ENCODE measurements around the gene IMPG1. TPM values are rescaled to one million over a fixed set of nuclear protein-coding genes. Genes with fewer than 3 reads are reported as not detected.

IMPG1 gene
- total RNA-seq, 1 experiment from 2014 or later: not detected

- Histone ChIP-seq H2BK20ac (ENCODE audit: low read depth, low read length, poor library complexity, severe bottlenecking) (no peak overlapping the region), H2BK120ac (ENCODE audit: low read depth, low read length, poor library complexity, severe bottlenecking) (no peak overlapping the region), H3K4ac (ENCODE audit: low read depth, low read length) (no peak overlapping the region), H2AFZ (ENCODE audit: low read length) (no peak overlapping the region), H2BK12ac (ENCODE audit: insufficient read length, low read depth, low read length) (no peak overlapping the region), H2BK5ac (ENCODE audit: insufficient read length, low read length) (no peak overlapping the region), H3K4me2 (ENCODE audit: insufficient read depth, insufficient read length, low read length) (no peak overlapping the region), H3K23me2 (ENCODE audit: insufficient read length, low read depth, low read length, poor library complexity, severe bottlenecking) (no peaks in the 10 kb centered on the region), H4K20me1 (ENCODE audit: control insufficient read depth, insufficient read depth, insufficient read length) (no peaks in the 10 kb centered on the region), H4K5ac (ENCODE audit: insufficient read length, low read depth, low read length) (no peak overlapping the region), H3K9ac (ENCODE audit: extremely low read depth, insufficient read length, low read length) (no peak overlapping the region), H3K79me2 (ENCODE audit: insufficient read depth, low read length) (no peaks in the 10 kb centered on the region), H3K56ac (ENCODE audit: insufficient read length, low read depth, low read length) (no peak overlapping the region), H4K91ac (ENCODE audit: insufficient read length, low read depth, low read length) (no peak overlapping the region), H2BK15ac (ENCODE audit: low read depth, low read length) (no peak overlapping the region), H3K4me1 (ENCODE audit: insufficient read depth, low read length) (no peaks in the 10 kb centered on the region), H3T11ph (ENCODE audit: low read length) (no peak overlapping the region), H3K27me3 (ENCODE audit: insufficient read depth, low read length) (no peaks in the 10 kb centered on the region), H3K14ac (ENCODE audit: insufficient read depth, low read length) (no peak overlapping the region), H3K18ac (ENCODE audit: insufficient read length, low read depth, low read length) (no peak overlapping the region), H3K23ac (ENCODE audit: insufficient read length, low read depth, low read length) (no peak overlapping the region), H3K27ac (ENCODE audit: insufficient read length, low read depth, low read length) (no peak overlapping the region), H3K79me1 (ENCODE audit: insufficient read depth, low read depth, low read length, poor library complexity, severe bottlenecking) (no peaks in the 10 kb centered on the region), H2AK5ac (ENCODE audit: insufficient read length, low read length) (no peak overlapping the region), H3K9me3 (ENCODE audit: control insufficient read depth, low read depth, low read length) (no peaks in the 10 kb centered on the region), H4K8ac (replicated peaks; ENCODE audit: insufficient read length, low read depth, low read length) (no peak overlapping the region)
- no CpG with 5 or more reads among the region's 1 CpG for WGBS (ENCODE audit: extremely low coverage, insufficient read length, low lambda C conversion rate)
- TF ChIP-seq CTCF (conservative IDR thresholded peaks at IDR 0.05): no peak
- no peak for DNase-seq
- Mint-ChIP-seq H3K4me3 (no peak overlapping the region), H3K4me1 (peaks cover under 1% of the 10 kb centered on the region in 2 experiments; a peak in 2 of 4 replicates), H3K27me3 (ENCODE audit: low read depth) (peaks cover 3% of the 10 kb centered on the region), H3K36me3 (ENCODE audit: insufficient read depth in 1 of 3, low read depth in 3 of 3) (no peaks in the 10 kb centered on the region), H3K9me3 (peaks cover 0 to 3% of the 10 kb centered on the region in 2 experiments; a peak in 1 of 5 replicates), H3K27ac (no peak overlapping the region)
These were observed 15.0 kb downstream of the IMPG1 start for GRCh38 chr6:76057469-76057868.
